GM12878 (cell line): ENCODE data around the gene C8G. TPM values are rescaled to one million over a fixed set of nuclear protein-coding genes. Genes with fewer than 3 reads are reported as not detected.

ENCODE experiments used
- ATAC-seq: fragments of 200-7000 bp; cut with Tn5 transposase; 3 replicates; pipeline ENCODE4 v1.9.1; 2020; ENCODE audit warnings: mild to moderate bottlenecking, moderate library complexity
- BruUV-seq: library from RNA; stranded (reverse); fragments of 400-500 nt; replicated peaks from 2 replicates; lab custom pipeline; 2021; lab: Mats Ljungman, UMichigan
- CTCF ChIA-PET: fragments of 300-600 bp; sonication (Branson Sonifier 250); formaldehyde crosslinking; extraction: SDS; loops from one replicate; lab custom pipeline; 2021; ENCODE audit warnings: inconsistent platforms; lab: Yijun Ruan, JAX
- POLR2A ChIA-PET: fragments of 350-600 bp; formaldehyde crosslinking; extraction: SDS; loops from one replicate; lab custom pipeline; 2021; ENCODE audit warnings: inconsistent platforms; lab: Charles Lee
- RAD21 ChIA-PET: fragments of 300-600 bp; sonication (Branson Sonifier 250); formaldehyde crosslinking; loops from one replicate; lab custom pipeline; 2023; ENCODE audit warnings: antibody characterized with exemption; ENCODE audit not compliant: unreplicated experiment; lab: Charles Lee
- SMC1A ChIA-PET: fragments of 300-600 bp; sonication (Branson Sonifier 250); formaldehyde crosslinking; loops from one replicate; lab custom pipeline; 2023; ENCODE audit not compliant: unreplicated experiment, uncharacterized antibody; lab: Charles Lee
- DNase-seq: peaks from one replicate; pipeline ENCODE4 v3.0.0-alpha.2; 2011; ENCODE audit warnings: low read depth, low spot score
- FAIRE-seq: peaks from 3 replicates; lab custom pipeline; 2011; peaks lifted over from hg19 to GRCh38; lab: Jason Lieb, UNC
- H2AFZ ChIP-seq: 2 replicates; pipeline ENCODE4 v1.6.0; 2011; ENCODE audit warnings: low read depth, low read length, control low read depth; ENCODE audit not compliant: control insufficient read depth
- H3K27ac ChIP-seq: 2 replicates; pipeline ENCODE4 v1.5.1; 2011; ENCODE audit warnings: control low read depth; ENCODE audit not compliant: control insufficient read depth, insufficient read depth
- H3K27me3 ChIP-seq, 2 experiments: replicated peaks in 1 of 2; 2 replicates each; pipeline versions ENCODE4 v1.6.0 to v1.6.1; 2011; ENCODE audit warnings: low read length in 1 of 2; ENCODE audit not compliant: control insufficient read depth in 2 of 2, insufficient read depth in 2 of 2
- H3K36me3 ChIP-seq, 2 experiments: 2 replicates each; pipeline ENCODE4 v1.5.1; 2011; ENCODE audit warnings: low read length in 1 of 2; ENCODE audit not compliant: control insufficient read depth in 2 of 2, insufficient read depth in 2 of 2
- H3K4me1 ChIP-seq: 2 replicates; pipeline ENCODE4 v1.6.1; 2011; ENCODE audit warnings: mild to moderate bottlenecking, low read length, moderate library complexity, mixed read lengths; ENCODE audit not compliant: control insufficient read depth, insufficient read depth
- H3K4me2 ChIP-seq: 2 replicates; pipeline ENCODE4 v1.6.0; 2011; ENCODE audit warnings: control low read depth; ENCODE audit not compliant: control insufficient read depth, insufficient read depth
- H3K4me3 ChIP-seq: fragments of 200-600 bp; sonication (generic); 2 replicates; pipeline ENCODE4 v1.5.1; 2016
- H3K79me2 ChIP-seq: 2 replicates; pipeline ENCODE4 v1.6.0; 2011; ENCODE audit warnings: low read length; ENCODE audit not compliant: control insufficient read depth, insufficient read depth
- H3K9ac ChIP-seq: 2 replicates; pipeline ENCODE4 v1.8.0; 2011; ENCODE audit warnings: low read length, control low read depth, mixed read lengths; ENCODE audit not compliant: control insufficient read depth, insufficient read depth
- H3K9me3 ChIP-seq: replicated peaks from 3 replicates; pipeline ENCODE4 v1.5.1; 2011; ENCODE audit warnings: mild to moderate bottlenecking, low read length; ENCODE audit not compliant: control insufficient read depth, insufficient read depth
- H4K20me1 ChIP-seq: 2 replicates; pipeline ENCODE4 v1.6.0; 2011; ENCODE audit not compliant: control insufficient read depth, insufficient read depth
- MLLT1 ChIP-seq: fragments of 450-650 bp; IDR thresholded peaks from 2 replicates; pipeline ENCODE4 v1.6.1; 2016; ENCODE audit warnings: mild to moderate bottlenecking
- RAD51 ChIP-seq: fragments of 450-650 bp; IDR thresholded peaks from 2 replicates; pipeline ENCODE4 v1.6.1; 2016; ENCODE audit warnings: moderate library complexity, mild to moderate bottlenecking, inconsistent platforms
- ZNF24 ChIP-seq: fragments of 450-650 bp; IDR thresholded peaks from 2 replicates; pipeline ENCODE4 v1.6.1; 2017; ENCODE audit warnings: antibody characterized with exemption, mild to moderate bottlenecking
- WGBS: methylation state at CpG from one replicate; pipeline ENCODE4 v1.1.6; 2016; ENCODE audit warnings: low lambda C conversion rate; ENCODE audit not compliant: insufficient replicate concordance, insufficient coverage; ENCODE audit errors: missing lambda C conversion rate; 5-methylcytosine and 5-hydroxymethylcytosine counted together
- in situ Hi-C: fragments of 300-500 bp; cut with MboI; formaldehyde crosslinking; loops from 9 replicates; pipeline ENCODE4 v1.14.3; 2018; ENCODE audit warnings: mixed read lengths
- intact Hi-C: fragments of 100-400 bp; cut with micrococcal nuclease; formaldehyde crosslinking; loops from one replicate; pipeline ENCODE4 v1.14.2; 2022; ENCODE audit not compliant: unreplicated experiment
- polyA plus RNA-seq, 11 experiments: library from polyadenylated mRNA; depleted of rRNA in 4 of 11; unstranded in 6 of 11; stranded (reverse) in 5 of 11; fragments of >200 nt; fragmentation: Nextera tagmentation in 4 of 11; fragmentation: Illumina TruSeq in 1 of 11; extraction: Ambion mirVana in 4 of 11; extraction: Trizol in 1 of 11; gene quantifications; 1 replicate in 1 of 11; 2 replicates in 10 of 11; pipeline versions ENCODE4 v1.2.1 to v1.2.3, GENCODE V29; 2011 to 2016; ENCODE audit warnings: inconsistent platforms in 2 of 11, missing spikeins in 2 of 11, low read depth in 1 of 11
- total RNA-seq, 4 experiments: library from RNA; depleted of rRNA in 3 of 4; stranded (reverse); fragments of >200 nt in 3 of 4; fragmentation: Illumina TruSeq in 1 of 4; extraction: Trizol in 1 of 4; gene quantifications; 2 replicates each; pipeline versions ENCODE4 v1.2.1 to v1.2.3, GENCODE V29; 2013 to 2021

The C8G gene
- total and polyA plus RNA-seq, 10 of the 15 experiments (the other 5 are each of a cell fraction or from before 2014, with no cell fraction given) = 0.26 to 0.69 (median 0.50) TPM; not detected in 7

GRCh38 chr9:136898483-136899100 is 46.5 kb upstream of the C8G start:
- H3K27me3 ChIP-seq = no peaks in the 10 kb centered on the region
- peaks cover 58% of the 10 kb centered on the region for H3K79me2 ChIP-seq
- CTCF ChIA-PET = interaction anchor here (0.7 to 3.1 kb wide), 12 partner anchors 11 to 112 kb away, joined by 3 to 20 read pairs (median 4); partner anchors contain the start of genes AJM1, TMEM141 and TRAF2
- H4K20me1 ChIP-seq = no peaks in the 10 kb centered on the region
- peak overlapping the region; percentile 34 for H3K27ac ChIP-seq
- DNase-seq = no peak
- H3K4me1 ChIP-seq = peaks cover 65% of the 10 kb centered on the region
- POLR2A ChIA-PET = interaction anchor here (0.6 to 1.4 kb wide), 4 partner anchors 13 to 82 kb away, joined by 3 to 4 read pairs (median 3); partner anchors contain the start of gene TRAF2
- H3K36me3 ChIP-seq = peaks cover 17 to 31% of the 10 kb centered on the region in 2 experiments
- H3K4me2 ChIP-seq = peak overlapping the region; percentile 49
- no peaks in the 10 kb centered on the region for H3K9me3 ChIP-seq
- SMC1A ChIA-PET = interaction anchor here (7.5 kb wide), 1 partner anchor 14 kb away, joined by 70 read pairs; the partner anchor contains the start of gene TRAF2
- FAIRE-seq = no peak
- TF ChIP-seq RAD51 = no peak
- TF ChIP-seq MLLT1 = 0 out of 2 replicates have a peak, but pooled peaks have one; percentile 47
- TF ChIP-seq ZNF24 = no peak
- RAD21 ChIA-PET = interaction anchor here (0.9 to 3.5 kb wide), 6 partner anchors 9 to 188 kb away, joined by 3 to 18 read pairs (median 5); partner anchors contain the start of genes AJM1, FBXW5, MAN1B1 and TRAF2
- in situ Hi-C loops (no loop called here), intact Hi-C loops (no loop called here)
- no peak for ATAC-seq
- no peak overlapping the region for H2AFZ ChIP-seq
- H3K9ac ChIP-seq = no peak overlapping the region; the same call in 1 of the 2 replicates
- no TSS peak for BruUV-seq
- no peak overlapping the region; the same call in 1 of the 2 replicates for H3K4me3 ChIP-seq
- whole genome bisulfite sequencing = 88% methylated on average over 21 of the region's 21 CpGs
